IMR-90 (cell line): ENCODE results near the gene PAXX. TPM values are rescaled to one million over a fixed set of nuclear protein-coding genes. Genes with fewer than 3 reads are reported as not detected.

ENCODE experiments used
- ATAC-seq: fragments of 200-7000 bp; cut with Tn5 transposase; 2 replicates; pipeline ENCODE4 v1.9.1; 2020; ENCODE audit warnings: low read depth, mild to moderate bottlenecking, moderate library complexity
- BruUV-seq: library from RNA; stranded (reverse); fragments of 400-500 nt; replicated peaks from 2 replicates; lab custom pipeline; 2021; lab: Mats Ljungman, UMichigan
- CTCF ChIA-PET: fragments of 300-600 bp; formaldehyde crosslinking; extraction: SDS; loops from one replicate; lab custom pipeline; 2021; ENCODE audit warnings: antibody characterized with exemption; lab: Yijun Ruan, JAX
- POLR2A ChIA-PET: fragments of 300-600 bp; sonication (Branson Sonifier 250); formaldehyde crosslinking; loops from one replicate; lab custom pipeline; 2022; ENCODE audit warnings: antibody characterized with exemption; ENCODE audit not compliant: unreplicated experiment; lab: Charles Lee
- DNase-seq: peaks from one replicate; pipeline ENCODE4 v3.0.0; 2013
- H2AFZ ChIP-seq: replicated peaks from 2 replicates; pipeline ENCODE3; 2013; ENCODE audit warnings: low read length, mild to moderate bottlenecking; ENCODE audit not compliant: poor library complexity
- H2AK5ac ChIP-seq: 2 replicates; pipeline ENCODE4 v1.6.1; 2013; ENCODE audit warnings: low read depth, low read length, inconsistent platforms
- H2AK9ac ChIP-seq: replicated peaks from 2 replicates; pipeline ENCODE3; 2013; ENCODE audit warnings: mild to moderate bottlenecking, low read depth, low read length, moderate library complexity; ENCODE audit not compliant: poor library complexity
- H2BK120ac ChIP-seq: 2 replicates; pipeline ENCODE4 v1.6.1; 2013; ENCODE audit warnings: low read depth, low read length, inconsistent platforms
- H2BK15ac ChIP-seq: 3 replicates; pipeline ENCODE4 v1.6.1; 2013; ENCODE audit warnings: low read depth, low read length, inconsistent platforms
- H2BK20ac ChIP-seq: 2 replicates; pipeline ENCODE4 v1.6.1; 2013; ENCODE audit warnings: low read depth, mild to moderate bottlenecking, inconsistent platforms, low read length, moderate library complexity
- H2BK5ac ChIP-seq: 2 replicates; pipeline ENCODE4 v1.6.1; 2013; ENCODE audit warnings: mild to moderate bottlenecking, low read depth, low read length, inconsistent platforms; ENCODE audit not compliant: poor library complexity, severe bottlenecking
- H3K14ac ChIP-seq: replicated peaks from 2 replicates; pipeline ENCODE4 v1.6.1; 2013; ENCODE audit warnings: low read depth, low read length, inconsistent platforms
- H3K18ac ChIP-seq: 2 replicates; pipeline ENCODE4 v1.6.1; 2013; ENCODE audit warnings: low read depth, low read length, control low read depth
- H3K23ac ChIP-seq: 2 replicates; pipeline ENCODE4 v1.6.1; 2013; ENCODE audit warnings: low read depth, low read length, inconsistent platforms
- H3K27ac ChIP-seq: 2 replicates; pipeline ENCODE4 v1.5.1; 2013; ENCODE audit warnings: mild to moderate bottlenecking, control low read depth, low read length; ENCODE audit not compliant: insufficient read depth
- H3K27me3 ChIP-seq: 2 replicates; pipeline ENCODE4 v1.6.1; 2013; ENCODE audit warnings: low read length; ENCODE audit not compliant: control insufficient read depth, insufficient read depth
- H3K36me3 ChIP-seq: 2 replicates; pipeline ENCODE4 v1.6.1; 2013; ENCODE audit warnings: low read length, mixed read lengths; ENCODE audit not compliant: control insufficient read depth, insufficient read depth
- H3K4ac ChIP-seq: 2 replicates; pipeline ENCODE4 v1.6.1; 2013; ENCODE audit warnings: low read depth, low read length, inconsistent platforms
- H3K4me1 ChIP-seq: 2 replicates; pipeline ENCODE4 v1.6.1; 2013; ENCODE audit warnings: low read length, mixed read lengths; ENCODE audit not compliant: control insufficient read depth, insufficient read depth
- H3K4me2 ChIP-seq: 2 replicates; pipeline ENCODE4 v1.6.1; 2013; ENCODE audit warnings: low read depth, mild to moderate bottlenecking, control low read depth, low read length, moderate library complexity
- H3K4me3 ChIP-seq: 2 replicates; pipeline ENCODE4 v1.5.1; 2013; ENCODE audit warnings: low read depth, mild to moderate bottlenecking, control low read depth, low read length, moderate library complexity; ENCODE audit not compliant: insufficient read depth
- H3K56ac ChIP-seq: 2 replicates; pipeline ENCODE4 v1.6.1; 2013; ENCODE audit warnings: low read length, inconsistent platforms; ENCODE audit not compliant: insufficient read depth; ENCODE audit errors: extremely low read depth
- H3K79me1 ChIP-seq, 2 experiments: 2 replicates each; pipeline ENCODE4 v1.6.1; 2013; ENCODE audit warnings: low read length in 2 of 2, inconsistent platforms in 1 of 2, low read depth in 1 of 2
- H3K9ac ChIP-seq: 2 replicates; pipeline ENCODE4 v1.6.1; 2013; ENCODE audit warnings: low read depth, low read length, control low read depth
- H3K9me1 ChIP-seq: 2 replicates; pipeline ENCODE4 v1.6.1; 2013; ENCODE audit warnings: low read length, inconsistent platforms; ENCODE audit not compliant: insufficient read depth
- H3K9me3 ChIP-seq: 2 replicates; pipeline ENCODE4 v1.6.1; 2013; ENCODE audit warnings: low read length; ENCODE audit not compliant: control insufficient read depth, insufficient read depth
- H4K20me1 ChIP-seq: 2 replicates; pipeline ENCODE4 v1.6.1; 2013; ENCODE audit warnings: low read length, inconsistent platforms; ENCODE audit not compliant: insufficient read depth
- H4K5ac ChIP-seq: 2 replicates; pipeline ENCODE4 v1.6.1; 2013; ENCODE audit warnings: mild to moderate bottlenecking, low read depth, low read length, control low read depth
- H4K8ac ChIP-seq, 2 experiments: 2 replicates each; pipeline ENCODE4 v1.6.1; 2013; ENCODE audit warnings: low read depth in 2 of 2, low read length in 2 of 2, control low read depth in 1 of 2, inconsistent platforms in 1 of 2
- H4K91ac ChIP-seq: 2 replicates; pipeline ENCODE4 v1.6.1; 2013; ENCODE audit warnings: low read depth, low read length, inconsistent platforms; ENCODE audit not compliant: insufficient read depth
- FOS ChIP-seq: fragments of 150-350 bp; IDR thresholded peaks from 2 replicates; pipeline ENCODE4 v1.6.1; 2016; ENCODE audit warnings: low read depth, low read length
- WGBS, 2 experiments: methylation state at CpG; one replicate each; pipeline versions ENCODE4 v1.1.5 to v1.1.7; 2013; ENCODE audit warnings: missing lambda C conversion rate in 2 of 2; ENCODE audit not compliant: insufficient read length in 1 of 2; ENCODE audit errors: extremely low coverage in 2 of 2; 5-methylcytosine and 5-hydroxymethylcytosine counted together
- dilution Hi-C: fragments of 300-500 bp; cut with HindIII; formaldehyde crosslinking; loops from one replicate; pipeline ENCODE4 v1.14.3; 2018; ENCODE audit warnings: low sequenced_read_pairs; ENCODE audit not compliant: unreplicated experiment
- in situ Hi-C: fragments of 300-500 bp; cut with MboI; formaldehyde crosslinking; loops from 3 replicates; pipeline ENCODE4 v1.14.3; 2019; ENCODE audit warnings: low sequenced_read_pairs, inconsistent platforms, mixed read lengths
- intact Hi-C: fragments of 100-400 bp; cut with micrococcal nuclease; formaldehyde crosslinking; loops from 2 replicates; pipeline ENCODE4 v1.10.0; 2022
- polyA plus RNA-seq, 3 experiments: library from polyadenylated mRNA; depleted of rRNA; stranded (reverse); fragments of >200 nt; gene quantifications; 2 replicates each; pipeline ENCODE4 v1.2.3, GENCODE V29; 2012; ENCODE audit warnings: low replicate concordance in 1 of 3
- total RNA-seq: library from RNA; depleted of rRNA; stranded (reverse); fragments of >200 nt; gene quantifications from 2 replicates; pipeline ENCODE4 v1.2.3, GENCODE V29; 2012

The PAXX gene
- total and polyA plus RNA-seq, 2 of the 4 experiments (the other 2 are of a cell fraction): 5.7 to 24.6 TPM

- Histone ChIP-seq H3K14ac (no peak within 1 kb of the TSS), H3K36me3 (no peaks in the 10 kb centered on the region), H3K27me3 (peaks cover 2% of the 10 kb centered on the region; the same call in 1 of the 2 replicates), H3K9ac (no peak within 1 kb of the TSS), H2AFZ (no peak within 1 kb of the TSS), H3K23ac (no peak within 1 kb of the TSS), H3K4me2 (no peak within 1 kb of the TSS), H4K5ac (no peak within 1 kb of the TSS), H2BK20ac (no peak within 1 kb of the TSS), H4K20me1 (no peaks in the 10 kb centered on the region; the same call in 1 of the 2 replicates), H3K9me1 (no peaks in the 10 kb centered on the region), H4K91ac (no peak within 1 kb of the TSS), H3K56ac (no peak within 1 kb of the TSS), H2AK9ac (no peak within 1 kb of the TSS), H3K9me3 (no peaks in the 10 kb centered on the region), H2BK120ac (no peak within 1 kb of the TSS), H3K27ac (no peak within 1 kb of the TSS), H3K18ac (no peak within 1 kb of the TSS), H3K4ac (no peak within 1 kb of the TSS), H4K8ac (no peak within 1 kb of the TSS), H2BK5ac (no peak within 1 kb of the TSS), H2AK5ac (no peak within 1 kb of the TSS), H3K4me3 (no peak within 1 kb of the TSS), H3K79me1 (peaks cover 0 to 6% of the 10 kb centered on the region in 2 experiments; a peak in 1 of 4 replicates), H2BK15ac (no peak within 1 kb of the TSS), H3K4me1 (peaks cover 5% of the 10 kb centered on the region)
- intact Hi-C loops (no loop called here), dilution Hi-C loops (no loop called here), in situ Hi-C loops (loop anchor here (10.0 kb wide), 1 partner anchor 247 kb away; no protein-coding TSS in a partner anchor)
- CTCF ChIA-PET: no interaction called here
- no peak for TF ChIP-seq FOS
- ATAC-seq (no peak), DNase-seq (no peak)
- 36% methylated on average over 5 of the region's 16 CpGs; no CpG with 5 or more reads in 1 of the 2 experiments for WGBS, 2 experiments
- POLR2A ChIA-PET: no interaction called here
- no TSS peak for BruUV-seq
These were observed 39.9 kb downstream of the PAXX start, which contains the start of gene FUT7 for GRCh38 chr9:137031904-137032640. Gene FUT7, minus strand, starts transcription at chr9:137032088. Its CDS starts 97 bp downstream, at chr9:137031991.
